HCT116 (cell line): Measurements from ENCODE around the gene ATG3. TPM values are rescaled to one million over a fixed set of nuclear protein-coding genes. Genes with fewer than 3 reads are reported as not detected.

Experiments used
- ATAC-seq: fragments of 200-7000 bp; cut with Tn5 transposase; 2 replicates; pipeline ENCODE4 v1.9.1; 2020; ENCODE audit warnings: mild to moderate bottlenecking, moderate library complexity
- BruUV-seq: library from RNA; stranded (reverse); fragments of 400-500 nt; replicated peaks from 2 replicates; lab custom pipeline; 2021; lab: Mats Ljungman, UMichigan
- CTCF ChIA-PET: fragments of 300-600 bp; sonication (Branson Sonifier 250); formaldehyde crosslinking; loops from one replicate; lab custom pipeline; 2021; ENCODE audit warnings: antibody characterized with exemption; lab: Charles Lee
- POLR2A ChIA-PET: fragments of 300-600, 350-600 bp; sonication (Branson Sonifier 250); formaldehyde crosslinking; loops from one replicate; lab custom pipeline; 2021; ENCODE audit warnings: antibody characterized with exemption; lab: Charles Lee
- RAD21 ChIA-PET, 2 experiments: fragments of 300-600 bp; sonication (Branson Sonifier 250); formaldehyde crosslinking; loops; one replicate each; lab custom pipeline; 2023; ENCODE audit warnings: low total read pairs in 2 of 2; ENCODE audit not compliant: uncharacterized antibody in 2 of 2, unreplicated experiment in 2 of 2, low non-redundant PET in 1 of 2; lab: Charles Lee
- DNase-seq: peaks from one replicate; pipeline ENCODE4 v3.0.0-alpha.2; 2010; ENCODE audit warnings: low read depth, low spot score
- H2AFZ ChIP-seq: fragments of 200-600 bp; shearing (Covaris generic), sonication (generic); 2 replicates; pipeline ENCODE4 v1.6.1; 2017; ENCODE audit warnings: low read depth, mixed run types, mixed read lengths, antibody characterized with exemption, low read length; ENCODE audit not compliant: poor library complexity, severe bottlenecking
- H3K27ac ChIP-seq: 2 replicates; pipeline ENCODE4 v1.5.1; 2012; ENCODE audit warnings: low read depth, low read length
- H3K27me3 ChIP-seq: fragments of 200-600 bp; sonication (generic); 2 replicates; pipeline ENCODE4 v1.6.1; 2016; ENCODE audit warnings: mixed run types, low read length, mixed read lengths; ENCODE audit not compliant: insufficient read depth
- H3K36me3 ChIP-seq, 2 experiments: fragments of 200-500 bp in 1 of 2; fragments of 200-600 bp in 1 of 2; sonication (Bioruptor generic) in 1 of 2; sonication (generic) in 1 of 2; 2 replicates each; pipeline versions ENCODE4 v1.5.1 to v1.6.1; 2014 to 2016; ENCODE audit warnings: low read length in 2 of 2, inconsistent platforms in 1 of 2, mixed read lengths in 1 of 2, mixed run types in 1 of 2; ENCODE audit not compliant: insufficient read depth in 2 of 2, control insufficient read depth in 1 of 2
- H3K4me1 ChIP-seq, 2 experiments: fragments of 200-600 bp in 1 of 2; sonication (generic) in 1 of 2; 2 replicates each; pipeline versions ENCODE4 v1.5.1 to v1.6.1; 2012 to 2017; ENCODE audit warnings: low read length in 2 of 2, inconsistent platforms in 1 of 2, mild to moderate bottlenecking in 1 of 2, mixed read lengths in 1 of 2, mixed run types in 1 of 2, moderate library complexity in 1 of 2; ENCODE audit not compliant: insufficient read depth in 2 of 2, control insufficient read depth in 1 of 2
- H3K4me2 ChIP-seq: fragments of 200-600 bp; sonication (generic); 2 replicates; pipeline ENCODE4 v1.6.1; 2017; ENCODE audit warnings: mixed run types, low read length, mixed read lengths
- H3K4me3 ChIP-seq, 2 experiments: fragments of 200-600 bp in 1 of 2; sonication (generic) in 1 of 2; replicated peaks in 1 of 2; 2 replicates each; pipeline ENCODE4 v1.5.1; 2011 to 2016; ENCODE audit warnings: low read length in 2 of 2, control low read depth in 1 of 2, low read depth in 1 of 2, mild to moderate bottlenecking in 1 of 2, mixed read lengths in 1 of 2, mixed run types in 1 of 2
- H3K79me2 ChIP-seq: fragments of 200-600 bp; sonication (generic); 2 replicates; pipeline ENCODE4 v1.6.1; 2017; ENCODE audit warnings: mild to moderate bottlenecking, mixed run types, low read length, moderate library complexity, mixed read lengths; ENCODE audit not compliant: insufficient read depth
- H3K9ac ChIP-seq: fragments of 200-600 bp; sonication (generic); 2 replicates; pipeline ENCODE4 v1.6.1; 2016; ENCODE audit warnings: low read length, mixed read lengths
- H3K9me2 ChIP-seq: fragments of 200-600 bp; sonication (generic), shearing (Covaris generic); 2 replicates; pipeline ENCODE4 v1.6.1; 2017; ENCODE audit warnings: mixed run types, mild to moderate bottlenecking, moderate library complexity; ENCODE audit not compliant: insufficient read depth
- H3K9me3 ChIP-seq, 2 experiments: fragments of 200-500 bp in 1 of 2; fragments of 200-600 bp in 1 of 2; sonication (Bioruptor generic) in 1 of 2; sonication (generic) in 1 of 2; 2 replicates each; pipeline ENCODE4 v1.6.1; 2014 to 2017; ENCODE audit warnings: low read length in 2 of 2, mixed read lengths in 2 of 2, inconsistent platforms in 1 of 2, low read depth in 1 of 2, mild to moderate bottlenecking in 1 of 2, mixed run types in 1 of 2, moderate library complexity in 1 of 2; ENCODE audit not compliant: control insufficient read depth in 1 of 2, insufficient read depth in 1 of 2
- H4K20me1 ChIP-seq: fragments of 200-600 bp; sonication (generic), shearing (Covaris generic); 2 replicates; pipeline ENCODE4 v1.6.1; 2017; ENCODE audit warnings: mixed run types, mild to moderate bottlenecking, moderate library complexity; ENCODE audit not compliant: insufficient read depth
- EGR1 ChIP-seq: IDR thresholded peaks from 2 replicates; pipeline ENCODE4 v1.6.1; 2012; ENCODE audit warnings: low read depth
- EZH2phosphoT487 ChIP-seq: fragments of 200-600 bp; IDR thresholded peaks from 2 replicates; pipeline ENCODE4 v1.6.1; 2018; ENCODE audit warnings: antibody characterized with exemption, borderline replicate concordance
- JUND ChIP-seq: IDR thresholded peaks from 2 replicates; pipeline ENCODE4 v1.6.1; 2012
- MAX ChIP-seq: IDR thresholded peaks from 2 replicates; pipeline ENCODE4 v1.6.1; 2012
- RAD21 ChIP-seq: IDR thresholded peaks from 2 replicates; pipeline ENCODE4 v1.6.1; 2012; ENCODE audit warnings: low read depth, mild to moderate bottlenecking
- SIN3A ChIP-seq: IDR thresholded peaks from 2 replicates; pipeline ENCODE4 v1.6.1; 2012; ENCODE audit warnings: low read depth
- TCF7L2 ChIP-seq: IDR thresholded peaks from 2 replicates; pipeline ENCODE4 v1.7.0; 2011; ENCODE audit warnings: borderline replicate concordance, inconsistent platforms; ENCODE audit not compliant: insufficient read depth, insufficient read length; ENCODE audit errors: extremely low read depth
- ZFX ChIP-seq: fragments of 450-650 bp; IDR thresholded peaks from 2 replicates; pipeline ENCODE4 v1.6.1; 2017
- intact Hi-C: fragments of 100-400 bp; cut with micrococcal nuclease; formaldehyde crosslinking; loops from 2 replicates; pipeline ENCODE4 v1.10.0; 2022
- total RNA-seq: library from RNA; stranded (reverse); gene quantifications from one replicate; pipeline ENCODE4 v1.2.1, GENCODE V29; 2021; ENCODE audit not compliant: unreplicated experiment
- TF ChIP-seq, protein P1 (sequence below): IDR thresholded peaks from 2 replicates; pipeline ENCODE4 v1.6.1; 2012; ENCODE audit warnings: low read depth
- TF ChIP-seq, protein P2 (sequence below), 3 experiments: fragments of 200-600 bp in 1 of 3; sonication (generic) in 1 of 3; IDR thresholded peaks in 2 of 3; conservative IDR thresholded peaks in 1 of 3; 2 replicates each; pipeline ENCODE4 v1.5.1; 2012 to 2017; ENCODE audit warnings: low read depth in 2 of 3, low read length in 2 of 3, antibody characterized with exemption in 1 of 3, borderline replicate concordance in 1 of 3, control low read depth in 1 of 3, mild to moderate bottlenecking in 1 of 3, mixed read lengths in 1 of 3, mixed run types in 1 of 3, moderate library complexity in 1 of 3; ENCODE audit not compliant: insufficient read depth in 1 of 3

The ATG3 gene
- total RNA-seq, 1 experiment from 2014 or later = 56.4 TPM

DNA sequence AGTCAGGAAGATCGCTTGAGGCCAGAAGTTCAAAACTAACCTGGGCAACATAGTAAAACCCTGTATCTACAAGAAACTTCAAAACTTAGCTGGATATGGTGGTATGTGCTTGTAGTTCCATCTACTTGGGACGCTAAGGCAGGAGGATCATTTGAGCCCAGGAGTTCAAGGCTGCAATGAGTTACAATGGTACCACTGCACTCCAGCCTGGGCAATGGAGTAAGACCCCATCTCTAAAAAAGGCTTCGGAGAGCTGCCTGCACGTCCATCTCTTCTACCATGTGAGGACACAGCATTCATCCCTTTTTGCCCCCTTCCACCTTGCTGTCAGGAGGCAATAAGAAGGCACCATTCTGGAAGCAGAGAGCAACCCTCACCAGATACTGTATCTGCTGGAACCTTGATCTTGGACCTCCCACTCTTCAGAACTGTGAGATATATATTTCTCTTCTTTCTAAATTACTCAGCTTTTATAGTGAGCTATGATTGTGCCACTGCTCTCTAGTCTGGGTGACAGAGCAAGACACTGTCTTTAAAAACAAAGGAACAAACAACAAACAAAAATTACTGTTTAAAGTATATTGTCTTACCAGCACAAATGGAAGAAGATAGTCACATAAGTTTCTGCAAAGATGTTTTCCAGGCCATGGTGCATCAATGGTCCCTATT is 58.3 kb downstream of the ATG3 start:
- RAD21 ChIA-PET = no interaction called here
- Histone ChIP-seq H3K27ac (no peak overlapping the region), H3K4me2 (no peak overlapping the region), H3K9me2 (no peaks in the 10 kb centered on the region), H3K79me2 (no peaks in the 10 kb centered on the region), H3K4me1 (no peaks in the 10 kb centered on the region), H2AFZ (no peak overlapping the region), H4K20me1 (no peaks in the 10 kb centered on the region), H3K9me3 (no peaks in the 10 kb centered on the region), H3K27me3 (no peaks in the 10 kb centered on the region), H3K4me3 (no peak overlapping the region), H3K36me3 (no peaks in the 10 kb centered on the region), H3K9ac (no peak overlapping the region)
- TF ChIP-seq TCF7L2 (no peak), EGR1 (no peak), MAX (no peak), JUND (no peak)
- TF ChIP-seq, protein P1, sequence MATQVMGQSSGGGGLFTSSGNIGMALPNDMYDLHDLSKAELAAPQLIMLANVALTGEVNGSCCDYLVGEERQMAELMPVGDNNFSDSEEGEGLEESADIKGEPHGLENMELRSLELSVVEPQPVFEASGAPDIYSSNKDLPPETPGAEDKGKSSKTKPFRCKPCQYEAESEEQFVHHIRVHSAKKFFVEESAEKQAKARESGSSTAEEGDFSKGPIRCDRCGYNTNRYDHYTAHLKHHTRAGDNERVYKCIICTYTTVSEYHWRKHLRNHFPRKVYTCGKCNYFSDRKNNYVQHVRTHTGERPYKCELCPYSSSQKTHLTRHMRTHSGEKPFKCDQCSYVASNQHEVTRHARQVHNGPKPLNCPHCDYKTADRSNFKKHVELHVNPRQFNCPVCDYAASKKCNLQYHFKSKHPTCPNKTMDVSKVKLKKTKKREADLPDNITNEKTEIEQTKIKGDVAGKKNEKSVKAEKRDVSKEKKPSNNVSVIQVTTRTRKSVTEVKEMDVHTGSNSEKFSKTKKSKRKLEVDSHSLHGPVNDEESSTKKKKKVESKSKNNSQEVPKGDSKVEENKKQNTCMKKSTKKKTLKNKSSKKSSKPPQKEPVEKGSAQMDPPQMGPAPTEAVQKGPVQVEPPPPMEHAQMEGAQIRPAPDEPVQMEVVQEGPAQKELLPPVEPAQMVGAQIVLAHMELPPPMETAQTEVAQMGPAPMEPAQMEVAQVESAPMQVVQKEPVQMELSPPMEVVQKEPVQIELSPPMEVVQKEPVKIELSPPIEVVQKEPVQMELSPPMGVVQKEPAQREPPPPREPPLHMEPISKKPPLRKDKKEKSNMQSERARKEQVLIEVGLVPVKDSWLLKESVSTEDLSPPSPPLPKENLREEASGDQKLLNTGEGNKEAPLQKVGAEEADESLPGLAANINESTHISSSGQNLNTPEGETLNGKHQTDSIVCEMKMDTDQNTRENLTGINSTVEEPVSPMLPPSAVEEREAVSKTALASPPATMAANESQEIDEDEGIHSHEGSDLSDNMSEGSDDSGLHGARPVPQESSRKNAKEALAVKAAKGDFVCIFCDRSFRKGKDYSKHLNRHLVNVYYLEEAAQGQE = no peak
- no TSS peak for BruUV-seq
- no peak for DNase-seq
- POLR2A ChIA-PET = no interaction called here
- CTCF ChIA-PET = no interaction called here
- intact Hi-C loops = no loop called here
- no peak for ATAC-seq

DNA sequence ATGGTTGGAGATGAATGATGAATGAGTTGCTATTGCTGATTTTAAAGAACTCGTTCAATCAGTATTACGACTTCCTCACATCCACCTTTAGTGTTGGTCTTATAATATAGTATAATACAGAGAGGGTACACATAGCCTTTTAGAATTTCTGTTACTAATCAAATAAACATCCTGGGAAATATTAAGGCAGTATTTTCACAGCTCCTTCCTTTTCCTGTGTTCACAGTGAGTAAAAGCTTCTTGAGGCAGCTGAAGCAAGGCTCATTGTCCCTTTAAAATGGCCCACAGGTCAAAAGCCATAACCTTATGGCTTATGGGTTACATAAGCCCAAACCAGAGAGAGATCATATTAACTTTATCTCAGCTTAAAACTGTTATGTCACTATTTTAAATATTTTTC is 61.1 kb downstream of the ATG3 start:
- no peak overlapping the region for H3K4me3 ChIP-seq
- TF ChIP-seq ZFX (no peak), SIN3A (no peak), RAD21 (no peak), EZH2phosphoT487 (no peak), JUND (no peak)
- TF ChIP-seq, protein P2, sequence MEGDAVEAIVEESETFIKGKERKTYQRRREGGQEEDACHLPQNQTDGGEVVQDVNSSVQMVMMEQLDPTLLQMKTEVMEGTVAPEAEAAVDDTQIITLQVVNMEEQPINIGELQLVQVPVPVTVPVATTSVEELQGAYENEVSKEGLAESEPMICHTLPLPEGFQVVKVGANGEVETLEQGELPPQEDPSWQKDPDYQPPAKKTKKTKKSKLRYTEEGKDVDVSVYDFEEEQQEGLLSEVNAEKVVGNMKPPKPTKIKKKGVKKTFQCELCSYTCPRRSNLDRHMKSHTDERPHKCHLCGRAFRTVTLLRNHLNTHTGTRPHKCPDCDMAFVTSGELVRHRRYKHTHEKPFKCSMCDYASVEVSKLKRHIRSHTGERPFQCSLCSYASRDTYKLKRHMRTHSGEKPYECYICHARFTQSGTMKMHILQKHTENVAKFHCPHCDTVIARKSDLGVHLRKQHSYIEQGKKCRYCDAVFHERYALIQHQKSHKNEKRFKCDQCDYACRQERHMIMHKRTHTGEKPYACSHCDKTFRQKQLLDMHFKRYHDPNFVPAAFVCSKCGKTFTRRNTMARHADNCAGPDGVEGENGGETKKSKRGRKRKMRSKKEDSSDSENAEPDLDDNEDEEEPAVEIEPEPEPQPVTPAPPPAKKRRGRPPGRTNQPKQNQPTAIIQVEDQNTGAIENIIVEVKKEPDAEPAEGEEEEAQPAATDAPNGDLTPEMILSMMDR (IDR thresholded peaks at IDR 0.05 in 2 of 3, conservative IDR thresholded peaks at IDR 0.05 in 1 of 3; ENCODE audit: borderline replicate concordance in 1 of 3, insufficient read depth in 1 of 3, low read depth in 2 of 3, low read length in 2 of 3) = no peak
- TF ChIP-seq, protein P1 = no peak

More for the DNA sequence above, 61.1 kb downstream of the ATG3 start:
- no peak overlapping the region for H3K27ac ChIP-seq
- ChIA-PET CTCF (no interaction called here), POLR2A (no interaction called here), RAD21 (no interaction called here)
- no peaks in the 10 kb centered on the region for H4K20me1 ChIP-seq
- no peak for ATAC-seq
- no peak overlapping the region for H3K4me2 ChIP-seq
- no peaks in the 10 kb centered on the region for H3K4me1 ChIP-seq
- DNase-seq = no peak
- intact Hi-C loops = no loop called here
- H3K9me2 ChIP-seq = no peaks in the 10 kb centered on the region
- BruUV-seq = no TSS peak
- no peaks in the 10 kb centered on the region for H3K36me3 ChIP-seq
- no peaks in the 10 kb centered on the region for H3K9me3 ChIP-seq
- H3K79me2 ChIP-seq = no peaks in the 10 kb centered on the region
- H3K9ac ChIP-seq = no peak overlapping the region
- no peak overlapping the region for H2AFZ ChIP-seq
- no peaks in the 10 kb centered on the region for H3K27me3 ChIP-seq
